Pulmonary artery endothelial cell (primary cell): Measurements from ENCODE around the gene RPL27. TPM values are rescaled to one million over a fixed set of nuclear protein-coding genes. Genes with fewer than 3 reads are reported as not detected.
A peak's percentile ranks its signal among the peaks of the same experiment; 100 is the strongest.

Experiments used
- DNase-seq: peaks from one replicate; pipeline ENCODE4 v3.0.0-alpha.2; 2011; ENCODE audit warnings: low read depth, low spot score
- total RNA-seq: library from RNA; depleted of rRNA; stranded (reverse); fragments of >200 nt; gene quantifications from 2 replicates; pipeline ENCODE4 v1.2.3, GENCODE V29; 2014

RPL27 gene
- total RNA-seq, 1 donor from 2014 or later, result 1,178 TPM

GRCh38 chr17:43020789-43021740 is 22.8 kb downstream of the RPL27 start:
- DNase-seq, result no peak

DNA sequence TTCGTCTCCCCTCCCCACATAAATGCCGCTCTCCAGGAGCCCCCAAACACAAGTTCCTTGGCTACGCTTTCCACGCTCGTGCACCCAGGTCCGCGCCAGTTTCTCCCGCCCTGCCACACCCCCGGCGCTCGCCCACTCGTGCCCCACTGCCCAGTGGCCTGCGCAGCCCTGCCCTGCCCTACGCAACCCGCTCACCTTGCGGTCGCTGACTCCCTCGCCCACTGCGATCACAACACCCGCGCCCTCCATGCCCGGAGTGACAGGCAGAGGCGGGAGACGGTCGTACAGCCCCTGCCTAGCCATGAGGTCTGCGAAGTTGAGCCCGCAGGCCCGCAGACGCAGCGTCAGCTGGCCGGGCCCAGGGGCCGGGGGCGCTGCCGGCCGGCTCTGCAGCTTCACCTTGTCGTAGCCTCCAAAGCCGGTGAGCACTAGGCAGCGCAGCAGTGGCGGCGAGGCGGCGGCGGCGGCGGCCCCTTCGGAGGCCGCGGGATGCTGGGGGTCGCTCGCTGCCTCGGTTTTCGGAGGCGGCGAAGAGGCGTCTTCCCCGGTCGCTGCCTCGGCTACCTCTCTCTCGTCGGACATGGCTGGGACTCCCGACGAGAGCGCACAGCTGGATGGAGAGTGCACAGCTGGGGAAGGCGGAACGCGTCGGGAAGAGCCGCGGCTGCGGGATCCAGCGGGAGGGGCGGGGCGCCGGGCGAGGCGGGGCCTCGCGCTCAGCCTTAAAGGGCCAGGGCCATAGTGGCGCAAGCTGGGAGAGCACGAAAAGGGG is 23.7 kb downstream of the RPL27 start, which contains the start of gene VAT1:
TSS of gene VAT1 (minus strand) at position 645 of the 772 bp plus-strand sequence. CDS start at position 582, 63 bp downstream.
- no peak for DNase-seq

DNA sequence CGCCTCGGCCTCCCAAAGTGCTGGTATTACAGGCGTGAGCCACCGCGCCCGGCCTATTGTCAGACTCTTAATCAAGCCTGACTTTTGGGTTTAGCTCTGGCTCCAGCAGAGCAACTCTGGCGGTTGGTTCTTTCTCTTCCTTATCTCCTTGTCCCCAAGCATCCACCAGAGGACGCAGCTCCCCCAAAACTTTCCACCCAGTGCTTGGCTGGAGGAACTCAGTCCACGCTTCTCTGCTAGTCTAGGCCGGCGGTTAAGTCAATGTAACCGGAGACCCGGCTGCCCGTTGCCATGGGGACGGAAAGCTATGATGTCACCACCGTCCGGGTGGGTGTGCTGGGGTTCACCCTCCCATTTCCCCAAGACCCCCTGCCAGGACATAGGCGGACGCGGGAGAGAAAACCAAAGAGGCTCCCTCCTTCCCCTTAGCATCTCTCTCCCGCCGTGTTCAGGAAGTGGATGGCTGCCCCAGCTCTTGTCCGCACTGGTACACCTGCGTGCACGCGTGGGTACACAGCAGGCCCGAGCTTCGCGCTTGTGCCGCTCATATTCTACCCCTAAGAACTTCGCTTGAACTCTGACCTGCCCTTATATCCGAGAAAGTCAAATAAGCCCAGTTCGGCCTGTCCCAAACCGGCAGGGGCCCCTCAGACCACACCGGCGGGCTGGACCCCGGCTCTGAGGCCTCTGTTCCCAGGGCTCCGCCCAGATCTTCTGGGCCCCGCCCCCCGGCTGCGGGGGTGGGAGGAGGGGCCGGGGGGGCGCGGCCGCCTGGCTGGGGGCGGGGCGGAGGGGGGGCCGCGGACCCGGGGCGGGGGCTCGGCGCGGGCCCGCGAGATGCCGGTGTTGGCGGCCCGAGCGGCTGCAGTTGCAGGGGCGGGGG is 26.4 kb downstream of the RPL27 start, which contains the start of gene RND2:
TSS of gene RND2 (plus strand) at position 825 of the 883 bp plus-strand sequence. CDS start 117 bp downstream, outside the sequence.
- DNase-seq, result peak; percentile 84

DNA sequence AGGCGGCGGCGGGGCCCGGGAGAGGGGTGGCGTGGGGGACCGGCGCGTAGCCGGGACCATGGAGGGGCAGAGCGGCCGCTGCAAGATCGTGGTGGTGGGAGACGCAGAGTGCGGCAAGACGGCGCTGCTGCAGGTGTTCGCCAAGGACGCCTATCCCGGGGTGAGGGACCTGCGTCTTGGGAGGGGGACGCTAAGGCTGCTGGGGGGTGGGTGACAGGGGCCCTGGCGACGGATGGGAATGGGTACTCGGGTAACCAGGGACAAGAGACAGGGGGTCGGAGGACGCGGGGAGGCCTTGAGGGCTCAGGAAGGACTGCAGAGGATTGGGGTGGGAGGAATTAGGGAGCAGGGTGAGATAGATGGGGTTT is 27.1 kb downstream of the RPL27 start:
- DNase-seq, result no peak

DNA sequence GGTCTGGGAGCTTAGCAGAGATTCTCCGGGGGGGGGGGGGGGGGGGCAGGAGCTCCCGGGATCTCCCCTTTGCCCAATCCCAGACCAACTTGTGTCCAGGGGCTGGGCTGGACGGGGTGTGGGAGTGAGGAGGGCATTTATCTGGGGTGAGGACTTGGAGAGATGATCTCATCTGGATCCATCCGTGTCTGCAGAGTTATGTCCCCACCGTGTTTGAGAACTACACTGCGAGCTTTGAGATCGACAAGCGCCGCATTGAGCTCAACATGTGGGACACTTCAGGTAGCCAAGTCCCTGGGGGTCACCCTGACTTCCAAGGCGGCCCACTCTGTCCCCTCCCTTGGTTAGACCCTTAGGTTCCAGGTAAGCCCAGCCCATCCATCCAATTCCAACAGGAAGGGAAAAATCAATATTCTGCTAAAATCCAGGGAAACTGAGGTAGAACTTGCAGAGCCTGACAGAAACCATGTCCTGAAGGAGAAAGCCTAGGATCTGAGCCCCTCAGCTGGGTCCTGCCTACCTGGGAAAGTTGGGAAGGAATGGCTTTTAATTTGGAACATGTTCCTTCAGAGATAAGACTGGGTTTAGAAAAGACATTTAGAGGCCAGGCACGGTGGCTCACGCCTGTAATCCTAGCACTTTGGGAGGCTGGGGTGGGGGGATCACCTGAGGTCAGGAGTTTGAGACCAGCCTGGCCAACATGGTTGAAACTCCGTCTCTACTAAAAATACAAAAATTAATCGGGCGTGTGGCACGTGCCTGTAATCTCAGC is 27.7 kb downstream of the RPL27 start:
- no peak for DNase-seq

GRCh38 chr17:43026595-43026994 is 28.4 kb downstream of the RPL27 start:
- no peak for DNase-seq

DNA sequence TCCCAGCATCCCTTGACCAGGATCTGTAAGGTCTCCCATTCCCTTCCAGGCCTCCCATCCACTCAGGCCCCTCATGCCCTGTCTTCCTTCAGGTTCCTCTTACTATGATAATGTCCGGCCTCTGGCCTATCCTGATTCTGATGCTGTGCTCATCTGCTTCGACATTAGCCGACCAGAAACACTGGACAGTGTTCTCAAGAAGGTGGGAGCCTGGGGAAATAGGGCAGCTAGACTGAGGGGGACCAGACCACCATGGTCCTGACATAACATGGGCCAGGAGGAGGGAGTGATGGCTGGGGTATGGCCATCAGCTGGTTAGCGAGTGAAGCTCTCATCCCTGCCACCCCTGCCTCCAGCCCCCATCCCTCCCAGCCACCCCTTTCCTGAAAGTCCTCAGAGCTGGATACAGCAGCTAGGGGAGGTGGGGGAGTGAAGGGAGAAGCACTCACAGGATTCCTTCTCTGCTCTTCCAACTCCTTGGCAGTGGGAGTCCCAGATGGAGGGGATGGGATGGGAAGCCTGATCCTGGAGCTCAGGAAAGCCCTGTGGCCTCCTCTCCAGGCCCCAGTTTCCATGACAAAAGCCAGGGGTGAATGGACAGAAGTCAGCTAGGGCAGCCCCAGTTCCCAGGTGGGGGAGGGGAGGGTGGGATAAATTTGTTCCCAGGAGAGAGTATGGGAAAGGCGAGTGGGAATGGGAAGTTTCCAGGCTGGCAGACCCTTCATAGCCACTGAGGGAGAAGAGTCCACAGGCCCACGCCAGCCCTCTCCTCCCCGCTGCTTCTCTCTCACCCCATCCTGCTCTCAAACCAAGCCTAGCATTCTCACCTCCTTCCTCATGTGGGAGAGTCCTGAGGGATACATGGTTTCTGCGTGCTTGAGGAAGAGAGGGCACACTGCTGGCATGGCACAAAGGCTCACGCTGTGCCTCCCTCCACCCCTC is 29.1 kb downstream of the RPL27 start:
- no peak for DNase-seq

DNA sequence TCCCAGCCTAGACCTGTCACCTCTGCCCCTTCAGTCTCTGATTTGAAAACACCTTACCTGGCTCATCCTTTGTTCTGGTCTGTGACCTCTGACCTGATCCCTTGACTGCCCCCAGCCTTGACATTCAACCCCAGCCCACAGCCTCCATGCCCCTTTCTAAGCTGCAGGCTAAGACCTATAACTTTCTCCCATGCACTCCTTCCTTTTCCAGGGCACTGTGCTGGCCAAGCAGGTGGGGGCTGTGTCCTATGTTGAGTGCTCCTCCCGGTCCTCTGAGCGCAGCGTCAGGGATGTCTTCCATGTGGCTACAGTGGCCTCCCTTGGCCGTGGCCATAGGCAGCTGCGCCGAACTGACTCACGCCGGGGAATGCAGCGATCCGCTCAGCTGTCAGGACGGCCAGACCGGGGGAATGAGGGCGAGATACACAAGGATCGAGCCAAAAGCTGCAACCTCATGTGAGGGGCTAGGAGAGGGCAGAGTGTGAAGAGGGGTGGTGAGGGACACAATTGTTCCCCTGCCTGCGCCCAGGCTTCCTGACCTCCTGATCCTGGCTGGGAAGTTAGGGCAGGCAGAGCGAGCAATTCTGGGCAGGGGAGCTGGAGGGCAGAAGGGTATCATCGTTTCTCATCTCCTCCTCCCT is 30.1 kb downstream of the RPL27 start:
- no peak for DNase-seq

GRCh38 chr17:43030137-43030767 is 32.0 kb downstream of the RPL27 start:
- DNase-seq, result no peak

GRCh38 chr17:43031666-43032065 is 33.4 kb downstream of the RPL27 start:
- DNase-seq, result no peak

- DNase-seq, result no peak
These were observed 36.0 kb downstream of the RPL27 start for GRCh38 chr17:43033948-43034881.

DNA sequence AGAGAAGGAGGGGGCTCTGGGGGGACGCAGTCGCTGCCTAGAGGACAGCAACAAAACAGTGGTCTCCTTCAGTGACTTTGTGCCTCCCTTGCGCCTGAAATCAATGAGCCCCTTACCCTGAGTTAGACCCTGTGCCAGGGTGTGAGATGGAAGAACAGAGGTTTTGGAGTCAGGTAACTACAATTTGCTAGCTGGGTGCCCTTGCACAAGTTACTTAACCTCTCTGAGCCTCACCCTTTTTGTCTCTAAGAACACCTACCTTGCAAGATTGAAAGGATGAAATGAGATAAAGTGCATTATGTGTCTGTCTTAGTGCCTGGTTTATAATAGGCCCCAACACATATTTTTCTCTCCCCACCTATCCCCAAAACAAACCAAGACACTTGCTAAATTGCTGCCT is 36.7 kb downstream of the RPL27 start:
- no peak for DNase-seq

- no peak for DNase-seq
These were observed 41.4 kb downstream of the RPL27 start for GRCh38 chr17:43039646-43040045.

DNA sequence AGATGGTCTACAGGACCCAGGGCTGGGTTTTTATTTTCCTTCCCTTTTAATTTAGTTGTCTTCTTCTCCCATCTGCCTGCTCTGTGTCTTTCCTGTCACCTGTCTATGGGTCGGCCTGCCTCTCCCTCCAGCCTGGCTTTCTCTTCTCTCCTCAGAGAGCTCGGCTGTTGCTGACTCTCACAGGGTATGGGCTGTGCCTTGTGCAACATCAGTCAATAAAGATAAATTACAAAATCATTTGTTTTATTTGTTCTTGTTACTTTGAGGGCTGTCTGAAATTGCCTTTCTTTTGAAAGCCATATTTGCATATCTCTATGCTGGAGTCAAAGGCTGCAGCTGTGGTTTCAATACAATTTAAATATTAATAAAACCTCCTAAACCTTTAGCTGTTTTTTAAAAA is 42.4 kb downstream of the RPL27 start:
- no peak for DNase-seq

DNA sequence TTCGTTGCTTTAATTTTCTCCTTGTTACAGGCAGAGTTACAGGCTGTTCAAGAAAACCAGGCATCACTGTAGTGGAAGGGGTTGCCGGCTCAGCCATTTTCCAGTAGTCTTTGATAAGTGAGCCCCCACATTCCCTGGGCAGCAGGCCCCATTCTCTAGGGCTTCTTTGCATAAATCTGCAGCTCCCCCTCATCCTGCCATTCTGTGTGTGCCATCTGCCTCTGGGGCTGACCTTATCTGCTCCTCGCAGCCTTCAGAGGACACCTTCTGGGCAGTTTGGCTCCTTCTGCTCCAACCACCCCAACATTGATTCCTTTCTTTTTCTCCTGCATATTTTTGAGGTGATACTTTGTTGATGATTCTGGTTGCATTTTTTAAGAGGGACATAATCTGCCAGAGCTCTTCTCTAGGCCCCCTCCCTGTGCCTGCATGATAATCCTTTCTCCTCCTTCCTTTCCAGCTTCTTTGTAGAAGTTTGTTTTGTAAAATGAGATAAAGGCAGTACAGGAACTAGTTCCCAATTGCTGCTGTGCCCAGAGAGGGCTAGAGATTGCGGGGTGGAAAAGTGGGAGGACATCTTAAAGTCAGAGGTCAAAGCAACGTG is 43.9 kb downstream of the RPL27 start:
- DNase-seq, result no peak

DNA sequence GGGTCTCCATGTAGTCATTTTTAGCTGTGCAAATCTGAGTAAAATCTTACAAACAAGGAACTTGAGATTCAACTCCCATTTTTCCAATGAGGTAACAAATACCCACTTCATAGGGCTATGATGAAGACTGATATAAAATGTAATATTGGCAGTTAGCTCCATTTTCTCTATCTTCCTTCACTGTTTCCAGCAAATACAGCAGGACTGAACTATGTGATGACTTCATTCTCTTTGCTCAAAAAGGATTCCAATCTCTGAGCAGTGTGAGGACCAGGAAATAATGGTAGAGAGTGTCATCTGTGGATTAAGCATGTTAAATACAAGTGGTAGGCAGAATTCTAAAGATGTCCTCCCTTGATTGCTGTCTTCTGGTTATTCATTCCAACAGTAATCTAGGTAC is 45.1 kb downstream of the RPL27 start:
- no peak for DNase-seq

- no peak for DNase-seq
These were observed 45.8 kb downstream of the RPL27 start for GRCh38 chr17:43044024-43044423.
